Stimulated activated CD4-positive, alpha-beta T cell treated with anti-CD3 and anti-CD28 coated beads, Interleukin-2, amount 100 ng/mL, for 24 hours (primary cell): ENCODE data around the gene HLA-DRA.

ENCODE experiments used
- DNase-seq, 2 donors: peaks; one replicate each; pipeline ENCODE4 v3.0.0-alpha.2; 2020

The HLA-DRA gene

DNA sequence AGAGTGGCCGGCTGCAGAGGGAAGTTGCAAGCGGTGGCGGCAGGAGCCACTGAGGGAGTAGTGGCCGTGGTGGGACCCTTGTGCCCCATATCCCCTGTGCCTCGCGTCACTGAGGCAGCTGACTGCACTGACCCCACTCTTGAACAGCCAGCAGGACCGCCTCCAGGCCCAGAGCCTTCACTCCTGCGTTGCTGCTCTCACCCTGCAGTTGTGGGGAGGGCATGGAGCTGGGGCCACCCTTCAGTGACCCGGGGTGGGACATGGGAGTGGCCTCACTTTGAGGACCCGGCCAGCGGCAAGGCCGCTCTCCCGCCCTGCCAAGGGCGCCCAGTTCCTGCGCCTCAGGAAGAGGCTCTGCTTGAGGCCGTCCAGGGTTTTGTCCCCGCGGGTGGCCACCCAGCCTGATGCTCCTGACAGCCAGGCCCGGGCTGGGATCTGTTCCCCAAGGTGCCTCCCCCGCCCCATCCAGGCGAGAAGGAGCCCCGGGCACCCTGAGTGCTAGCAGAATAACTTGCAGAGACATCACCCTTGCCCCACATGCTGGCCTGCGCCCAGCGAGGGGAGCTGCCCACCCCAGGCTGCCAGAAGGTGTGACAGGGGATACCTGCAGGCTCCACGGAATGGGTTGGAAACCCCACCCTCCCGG is 44.4 kb downstream of the HLA-DRA start:
- no peak for DNase-seq

DNA sequence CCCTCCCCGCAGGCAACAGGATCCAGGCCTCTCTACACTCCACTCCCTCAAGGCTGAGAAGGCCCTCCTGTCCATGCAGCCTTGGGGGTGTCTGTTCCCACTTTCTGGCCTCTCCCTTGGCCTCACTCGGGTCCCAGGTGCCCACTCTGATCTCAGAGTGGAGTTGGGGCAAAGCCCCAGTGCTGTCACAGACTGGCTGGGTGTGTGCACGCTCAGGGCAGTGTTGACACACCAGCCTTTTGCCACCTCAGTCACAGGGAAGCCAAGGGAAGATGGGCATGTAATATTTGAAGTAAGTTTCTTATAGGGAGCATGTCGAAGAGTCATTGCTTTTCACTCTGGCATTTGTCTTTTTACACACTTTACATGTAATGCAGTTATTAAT is 44.9 kb downstream of the HLA-DRA start:
- no peak for DNase-seq

GRCh38 chr6:32488083-32488482 is 48.4 kb downstream of the HLA-DRA start:
- no peak for DNase-seq

DNA sequence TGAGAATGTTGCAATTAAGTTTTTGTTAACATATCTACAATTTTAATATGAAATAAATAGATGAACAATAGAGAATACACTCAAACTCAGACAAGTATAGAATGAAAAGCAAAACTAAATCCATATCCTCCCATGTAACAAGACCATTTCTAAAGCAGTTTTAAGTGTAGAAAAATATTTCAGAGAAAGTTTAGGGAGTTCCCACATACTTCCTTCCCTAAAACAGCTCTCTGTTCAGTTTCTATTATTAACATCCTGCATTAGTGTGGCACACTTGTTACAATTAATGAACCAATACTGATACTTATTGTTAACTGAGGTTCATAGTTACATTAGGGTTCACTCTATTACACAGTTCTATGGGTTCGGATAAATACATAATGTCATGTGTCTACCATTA is 52.0 kb downstream of the HLA-DRA start:
- DNase-seq, result no peak

DNA sequence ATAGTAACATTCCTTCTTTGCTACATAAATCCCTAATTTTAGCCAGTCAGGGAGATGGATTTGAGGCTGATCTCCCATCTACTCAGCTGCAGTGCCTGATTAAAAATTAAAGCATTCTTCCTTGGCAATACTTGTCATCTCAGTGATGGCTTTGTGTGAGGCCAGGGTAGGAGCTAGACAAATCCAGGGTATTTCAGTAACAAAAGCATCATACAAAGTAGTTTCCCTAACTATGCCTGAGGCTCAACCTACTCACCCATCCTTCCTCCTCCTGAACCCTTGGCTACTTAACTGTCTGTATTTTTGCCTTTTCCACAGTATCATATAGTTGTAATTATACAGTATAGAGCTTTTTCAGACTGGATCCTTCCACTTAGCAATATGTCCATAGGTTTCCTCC is 52.7 kb downstream of the HLA-DRA start:
- no peak for DNase-seq
